ENCODE results near the gene FGF14.

The FGF14 gene

GRCh38 chr13:102361113-102361512, 40.7 kb downstream of the FGF14 start:
- no peaks in the 10 kb centered on the region for H3K4me1 ChIP-seq (ENCODE audit: control insufficient read depth, insufficient read depth, low read length)
- H3K27me3 ChIP-seq (ENCODE audit: control insufficient read depth, insufficient read depth, low read length): no peaks in the 10 kb centered on the region
- H3K9ac ChIP-seq (ENCODE audit: low read depth, low read length): no peak overlapping the region
- no peaks in the 10 kb centered on the region for H3K9me3 ChIP-seq (replicated peaks; ENCODE audit: low read length)
- no peak overlapping the region for H3K4me2 ChIP-seq (ENCODE audit: low read length)
- H3K36me3 ChIP-seq (ENCODE audit: insufficient read depth, low read length): no peaks in the 10 kb centered on the region
- no peak overlapping the region for H3K4me3 ChIP-seq (ENCODE audit: low read length)

- Histone ChIP-seq H3K4me1 (ENCODE audit: control insufficient read depth, insufficient read depth, low read length) (no peaks in the 10 kb centered on the region), H3K9ac (ENCODE audit: low read depth, low read length) (no peak overlapping the region), H3K27me3 (ENCODE audit: control insufficient read depth, insufficient read depth, low read length) (no peaks in the 10 kb centered on the region), H3K4me2 (ENCODE audit: low read length) (no peak overlapping the region), H3K9me3 (replicated peaks; ENCODE audit: low read length) (no peaks in the 10 kb centered on the region), H3K4me3 (ENCODE audit: low read length) (no peak overlapping the region), H3K36me3 (ENCODE audit: insufficient read depth, low read length) (no peaks in the 10 kb centered on the region)
These were observed 42.6 kb downstream of the FGF14 start for GRCh38 chr13:102359264-102359663.

GRCh38 chr13:102355251-102355650, 46.6 kb downstream of the FGF14 start:
- H3K4me1 ChIP-seq (ENCODE audit: control insufficient read depth, insufficient read depth, low read length): no peaks in the 10 kb centered on the region
- H3K27me3 ChIP-seq (ENCODE audit: control insufficient read depth, insufficient read depth, low read length): peaks cover 7% of the 10 kb centered on the region
- H3K4me3 ChIP-seq (ENCODE audit: low read length): no peak overlapping the region
- H3K9me3 ChIP-seq (replicated peaks; ENCODE audit: low read length): no peaks in the 10 kb centered on the region
- no peaks in the 10 kb centered on the region for H3K36me3 ChIP-seq (ENCODE audit: insufficient read depth, low read length)
- no peak overlapping the region for H3K9ac ChIP-seq (ENCODE audit: low read depth, low read length)
- H3K4me2 ChIP-seq (ENCODE audit: low read length): no peak overlapping the region

GRCh38 chr13:102354011-102354410, 47.8 kb downstream of the FGF14 start:
- no peak overlapping the region for H3K4me2 ChIP-seq (ENCODE audit: low read length)
- H3K27me3 ChIP-seq (ENCODE audit: control insufficient read depth, insufficient read depth, low read length): peaks cover 7% of the 10 kb centered on the region
- H3K9ac ChIP-seq (ENCODE audit: low read depth, low read length): no peak overlapping the region
- H3K36me3 ChIP-seq (ENCODE audit: insufficient read depth, low read length): no peaks in the 10 kb centered on the region
- H3K4me1 ChIP-seq (ENCODE audit: control insufficient read depth, insufficient read depth, low read length): no peaks in the 10 kb centered on the region
- H3K4me3 ChIP-seq (ENCODE audit: low read length): no peak overlapping the region
- no peaks in the 10 kb centered on the region for H3K9me3 ChIP-seq (replicated peaks; ENCODE audit: low read length)

GRCh38 chr13:102351521-102351920, 50.3 kb downstream of the FGF14 start:
- H3K4me1 ChIP-seq (ENCODE audit: control insufficient read depth, insufficient read depth, low read length): no peaks in the 10 kb centered on the region
- no peaks in the 10 kb centered on the region for H3K36me3 ChIP-seq (ENCODE audit: insufficient read depth, low read length)
- no peaks in the 10 kb centered on the region for H3K9me3 ChIP-seq (replicated peaks; ENCODE audit: low read length)

GRCh38 chr13:102347490-102347889, 54.4 kb downstream of the FGF14 start:
- Histone ChIP-seq H3K9ac (ENCODE audit: low read depth, low read length) (no peak overlapping the region), H3K36me3 (ENCODE audit: insufficient read depth, low read length) (no peaks in the 10 kb centered on the region), H3K4me3 (ENCODE audit: low read length) (no peak overlapping the region), H3K27me3 (ENCODE audit: control insufficient read depth, insufficient read depth, low read length) (peaks cover 5% of the 10 kb centered on the region), H3K4me2 (ENCODE audit: low read length) (no peak overlapping the region), H3K9me3 (replicated peaks; ENCODE audit: low read length) (no peaks in the 10 kb centered on the region), H3K4me1 (ENCODE audit: control insufficient read depth, insufficient read depth, low read length) (no peaks in the 10 kb centered on the region)

More at GRCh38 chr13:102351521-102351920, 50.3 kb downstream of the FGF14 start:
- Histone ChIP-seq H3K27me3 (ENCODE audit: control insufficient read depth, insufficient read depth, low read length) (peaks cover 7% of the 10 kb centered on the region), H3K4me2 (ENCODE audit: low read length) (no peak overlapping the region), H3K4me3 (ENCODE audit: low read length) (no peak overlapping the region), H3K9ac (ENCODE audit: low read depth, low read length) (no peak overlapping the region)

GRCh38 chr13:102346769-102347168, 55.1 kb downstream of the FGF14 start:
- H3K4me3 ChIP-seq (ENCODE audit: low read length): no peak overlapping the region
- H3K4me2 ChIP-seq (ENCODE audit: low read length): no peak overlapping the region
- no peaks in the 10 kb centered on the region for H3K4me1 ChIP-seq (ENCODE audit: control insufficient read depth, insufficient read depth, low read length)
- H3K36me3 ChIP-seq (ENCODE audit: insufficient read depth, low read length): no peaks in the 10 kb centered on the region
- no peaks in the 10 kb centered on the region for H3K9me3 ChIP-seq (replicated peaks; ENCODE audit: low read length)
- H3K9ac ChIP-seq (ENCODE audit: low read depth, low read length): no peak overlapping the region
- H3K27me3 ChIP-seq (ENCODE audit: control insufficient read depth, insufficient read depth, low read length): peaks cover 5% of the 10 kb centered on the region

- no peak overlapping the region for H3K9ac ChIP-seq (ENCODE audit: low read depth, low read length)
- no peak overlapping the region for H3K4me3 ChIP-seq (ENCODE audit: low read length)
- H3K4me1 ChIP-seq (ENCODE audit: control insufficient read depth, insufficient read depth, low read length): no peaks in the 10 kb centered on the region
- H3K27me3 ChIP-seq (ENCODE audit: control insufficient read depth, insufficient read depth, low read length): peaks cover 5% of the 10 kb centered on the region
- no peak overlapping the region for H3K4me2 ChIP-seq (ENCODE audit: low read length)
- no peaks in the 10 kb centered on the region for H3K9me3 ChIP-seq (replicated peaks; ENCODE audit: low read length)
- no peaks in the 10 kb centered on the region for H3K36me3 ChIP-seq (ENCODE audit: insufficient read depth, low read length)
These were observed 57.4 kb downstream of the FGF14 start for GRCh38 chr13:102344410-102344809.

- peaks cover 5% of the 10 kb centered on the region for H3K27me3 ChIP-seq (ENCODE audit: control insufficient read depth, insufficient read depth, low read length)
- no peaks in the 10 kb centered on the region for H3K9me3 ChIP-seq (replicated peaks; ENCODE audit: low read length)
- H3K36me3 ChIP-seq (ENCODE audit: insufficient read depth, low read length): no peaks in the 10 kb centered on the region
- no peak overlapping the region for H3K4me2 ChIP-seq (ENCODE audit: low read length)
- H3K9ac ChIP-seq (ENCODE audit: low read depth, low read length): no peak overlapping the region
- no peak overlapping the region for H3K4me3 ChIP-seq (ENCODE audit: low read length)
- H3K4me1 ChIP-seq (ENCODE audit: control insufficient read depth, insufficient read depth, low read length): no peaks in the 10 kb centered on the region
These were observed 68.3 kb downstream of the FGF14 start for GRCh38 chr13:102333320-102334198.

GRCh38 chr13:102328909-102329308, 72.9 kb downstream of the FGF14 start:
- Histone ChIP-seq H3K36me3 (ENCODE audit: insufficient read depth, low read length) (no peaks in the 10 kb centered on the region), H3K9me3 (replicated peaks; ENCODE audit: low read length) (no peaks in the 10 kb centered on the region), H3K27me3 (ENCODE audit: control insufficient read depth, insufficient read depth, low read length) (peaks cover 5% of the 10 kb centered on the region), H3K4me3 (ENCODE audit: low read length) (no peak overlapping the region), H3K9ac (ENCODE audit: low read depth, low read length) (no peak overlapping the region), H3K4me1 (ENCODE audit: control insufficient read depth, insufficient read depth, low read length) (no peaks in the 10 kb centered on the region), H3K4me2 (ENCODE audit: low read length) (no peak overlapping the region)

GRCh38 chr13:102327119-102327617, 74.7 kb downstream of the FGF14 start:
- Histone ChIP-seq H3K9ac (ENCODE audit: low read depth, low read length) (no peak overlapping the region), H3K36me3 (ENCODE audit: insufficient read depth, low read length) (no peaks in the 10 kb centered on the region), H3K4me2 (ENCODE audit: low read length) (no peak overlapping the region), H3K27me3 (ENCODE audit: control insufficient read depth, insufficient read depth, low read length) (peaks cover 5% of the 10 kb centered on the region), H3K9me3 (replicated peaks; ENCODE audit: low read length) (no peaks in the 10 kb centered on the region), H3K4me3 (ENCODE audit: low read length) (no peak overlapping the region), H3K4me1 (ENCODE audit: control insufficient read depth, insufficient read depth, low read length) (no peaks in the 10 kb centered on the region)
